Dermis microvascular lymphatic vessel endothelial cell (primary cell): Measurements from ENCODE around the gene NR4A1. TPM values are rescaled to one million over a fixed set of nuclear protein-coding genes. Genes with fewer than 3 reads are reported as not detected.

Source experiments
- DNase-seq, 2 donors: peaks; one replicate each; pipeline versions ENCODE4 v3.0.0 to v3.0.0-alpha.2; 2010; ENCODE audit warnings: low read depth in 2 of 2
- total RNA-seq: library from RNA; depleted of rRNA; stranded (reverse); fragments of >200 nt; gene quantifications from 2 replicates; pipeline ENCODE4 v1.2.1, GENCODE V29; 2014

The NR4A1 gene
- total RNA-seq = 0.77 and 1.1 TPM in 2 replicates

DNA sequence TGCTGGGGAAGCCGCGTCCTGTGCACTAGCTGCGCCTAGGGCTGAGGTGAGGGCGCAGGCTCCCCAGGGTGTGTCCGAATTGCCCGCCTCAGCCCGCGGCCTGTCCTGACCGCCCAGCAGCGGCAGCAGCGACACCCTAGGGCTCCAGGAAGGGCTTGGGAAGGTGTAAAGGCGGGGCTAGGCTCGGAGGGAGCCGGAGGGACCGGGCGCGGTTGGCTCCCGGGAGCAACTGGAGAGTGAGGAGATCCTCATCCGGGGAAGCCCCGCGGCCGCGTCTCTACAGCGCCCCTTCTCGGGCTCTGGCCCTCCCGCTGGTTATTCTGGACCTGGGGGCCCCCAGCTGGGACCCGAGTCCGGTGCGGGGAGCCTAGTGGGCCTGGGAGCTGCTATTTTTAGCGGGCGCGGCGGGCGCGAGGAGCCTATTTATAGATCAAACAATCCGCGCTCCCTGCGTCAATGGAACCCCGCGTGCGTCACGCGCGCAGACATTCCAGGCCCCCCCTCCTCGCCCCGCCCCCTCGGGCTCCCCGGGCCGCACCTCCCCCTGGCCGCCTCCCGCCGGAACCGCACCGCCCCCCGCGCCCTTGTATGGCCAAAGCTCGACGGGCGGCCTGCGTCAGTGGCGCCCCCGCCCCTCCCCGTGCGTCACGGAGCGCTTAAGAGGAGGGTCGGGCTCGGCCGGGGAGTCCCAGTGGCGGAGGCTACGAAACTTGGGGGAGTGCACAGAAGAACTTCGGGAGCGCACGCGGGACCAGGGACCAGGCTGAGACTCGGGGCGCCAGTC, at the start of gene NR4A1:
Gene NR4A1 (plus strand): TSS at position 685 of the 784 bp plus-strand sequence. CDS start 2,887 bp downstream, outside the sequence.
- peak; percentile 84 to 97 for DNase-seq

GRCh38 chr12:52003016-52003550, 48.2 kb upstream of the NR4A1 start:
- DNase-seq = no peak

GRCh38 chr12:52003591-52003990, 47.7 kb upstream of the NR4A1 start:
- no peak for DNase-seq

DNA sequence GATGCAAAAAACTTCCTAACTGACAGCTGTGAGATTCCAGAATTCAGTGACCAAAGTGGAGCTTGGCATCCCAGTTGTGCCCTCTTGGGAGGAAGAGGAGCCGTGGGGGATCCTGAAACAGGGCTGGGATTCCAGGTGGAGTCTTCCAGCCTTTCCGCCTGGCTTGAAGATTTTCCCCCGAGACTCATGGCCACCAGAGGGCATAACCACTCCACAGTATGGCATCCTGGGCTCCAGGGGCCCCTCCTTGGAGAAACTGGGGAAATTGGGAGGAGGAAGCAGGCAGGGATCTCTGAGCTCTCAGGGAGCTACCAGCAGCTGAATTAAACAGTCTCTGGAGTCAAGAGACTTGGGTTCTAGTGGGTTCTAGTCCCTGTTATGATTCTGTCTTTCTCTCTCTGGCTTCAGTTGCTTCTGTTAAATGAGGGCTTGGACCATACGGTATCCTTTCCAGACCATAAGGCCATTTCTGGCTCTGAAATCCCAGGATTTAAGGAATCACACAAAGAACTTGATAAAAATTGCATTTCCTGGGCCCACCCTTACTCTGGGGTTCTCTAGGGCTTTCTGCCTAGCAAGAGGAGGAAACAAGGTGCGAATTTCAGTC, 47.1 kb upstream of the NR4A1 start:
- peak in 1 of 2 donors; percentile 65 for DNase-seq

- no peak for DNase-seq
Measured at GRCh38 chr12:52005218-52005902, 45.9 kb upstream of the NR4A1 start.

- DNase-seq = no peak
Measured at GRCh38 chr12:52005903-52006703, 45.1 kb upstream of the NR4A1 start.

DNA sequence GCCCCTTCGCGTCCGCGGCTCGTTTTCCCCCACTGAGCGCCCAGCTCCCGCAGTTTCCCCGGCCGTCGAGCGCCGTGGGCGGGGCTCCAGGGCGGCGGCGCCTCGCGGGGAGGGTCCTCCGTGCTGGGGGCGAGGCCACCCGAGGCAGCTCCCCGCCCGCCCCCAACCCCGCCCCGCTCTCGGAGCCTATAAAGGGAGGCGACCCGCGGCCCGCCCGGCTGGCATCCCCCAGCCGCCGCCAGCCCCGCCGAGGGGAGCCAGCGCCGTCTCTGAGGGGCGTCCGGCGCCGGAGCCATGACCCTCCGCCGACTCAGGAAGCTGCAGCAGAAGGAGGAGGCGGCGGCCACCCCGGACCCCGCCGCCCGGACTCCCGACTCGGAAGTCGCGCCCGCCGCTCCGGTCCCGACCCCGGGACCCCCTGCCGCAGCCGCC, 44.5 kb upstream of the NR4A1 start, which contains the start of gene TAMALIN:
Gene TAMALIN (plus strand): TSS at position 221 of the 432 bp plus-strand sequence. CDS start 74 bp downstream, at position 295.
- DNase-seq = peak; percentile 39 to 83

GRCh38 chr12:52007158-52007921, 43.9 kb upstream of the NR4A1 start:
- DNase-seq = peak in 1 of 2 donors; percentile 61

- no peak for DNase-seq
Measured at GRCh38 chr12:52007982-52008510, 43.2 kb upstream of the NR4A1 start.

DNA sequence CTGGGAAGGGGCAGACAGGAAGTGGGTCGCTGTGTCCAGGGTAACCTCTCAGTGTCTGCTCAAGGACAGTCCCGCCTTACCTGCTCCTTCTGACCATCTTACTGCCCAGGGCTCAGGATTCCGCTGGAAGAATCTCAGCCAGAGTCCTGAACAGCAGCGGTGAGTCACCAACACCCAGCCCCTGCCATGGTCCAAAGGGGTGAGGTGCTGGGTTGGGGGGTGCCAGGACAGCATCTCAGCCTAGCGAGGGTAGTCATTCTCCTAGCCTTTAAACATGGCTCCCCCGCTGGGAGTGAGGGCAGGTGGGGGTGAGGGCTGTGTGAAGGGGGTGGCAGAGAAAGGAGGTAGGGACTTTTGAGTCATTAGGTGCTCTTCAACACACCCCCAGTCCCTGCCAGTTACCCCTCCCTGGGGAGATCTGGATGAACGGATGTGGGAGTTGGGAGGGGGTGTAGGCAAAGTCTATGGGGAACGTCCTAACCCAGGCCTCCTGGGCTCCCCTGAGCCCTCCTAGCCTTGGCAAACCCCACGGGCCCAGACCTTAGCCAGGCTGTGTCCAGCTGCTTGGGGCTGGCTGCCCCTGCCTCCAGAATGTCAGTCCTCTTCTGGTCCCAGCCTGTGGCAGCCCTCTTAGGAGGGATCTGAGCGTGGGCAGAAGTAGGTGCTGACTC, 42.0 kb upstream of the NR4A1 start:
- DNase-seq = peak in 1 of 2 donors; percentile 25

DNA sequence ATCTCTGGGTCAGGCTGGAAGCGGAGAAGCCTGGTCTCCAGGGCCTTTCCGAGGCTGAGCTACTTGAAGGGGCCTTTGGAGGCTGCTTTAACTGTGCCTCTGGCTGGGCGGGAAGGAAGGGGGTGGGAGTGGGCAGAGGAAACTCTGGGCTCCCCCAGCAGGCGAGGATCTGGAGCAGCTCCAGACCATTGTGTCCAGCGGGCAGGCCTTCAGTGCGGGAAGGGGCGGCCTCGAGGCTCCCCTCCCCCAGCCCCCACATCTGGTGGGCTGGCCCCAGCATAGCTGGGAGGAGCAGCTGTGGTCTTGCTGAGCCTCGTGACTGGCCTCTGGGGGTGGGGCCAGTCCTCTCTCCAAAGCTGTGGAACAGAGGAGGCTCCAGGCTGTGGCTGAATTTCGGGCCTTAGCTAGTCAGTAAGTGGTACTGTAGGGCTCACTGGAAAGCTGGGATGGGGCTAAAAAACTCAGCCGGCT, 41.1 kb upstream of the NR4A1 start:
- DNase-seq = peak; percentile 74 to 97

- DNase-seq = no peak
Measured at GRCh38 chr12:52010692-52011601, 40.3 kb upstream of the NR4A1 start.

GRCh38 chr12:52011602-52012214, 39.5 kb upstream of the NR4A1 start:
- no peak for DNase-seq

GRCh38 chr12:52013626-52014310, 37.5 kb upstream of the NR4A1 start:
- no peak for DNase-seq

DNA sequence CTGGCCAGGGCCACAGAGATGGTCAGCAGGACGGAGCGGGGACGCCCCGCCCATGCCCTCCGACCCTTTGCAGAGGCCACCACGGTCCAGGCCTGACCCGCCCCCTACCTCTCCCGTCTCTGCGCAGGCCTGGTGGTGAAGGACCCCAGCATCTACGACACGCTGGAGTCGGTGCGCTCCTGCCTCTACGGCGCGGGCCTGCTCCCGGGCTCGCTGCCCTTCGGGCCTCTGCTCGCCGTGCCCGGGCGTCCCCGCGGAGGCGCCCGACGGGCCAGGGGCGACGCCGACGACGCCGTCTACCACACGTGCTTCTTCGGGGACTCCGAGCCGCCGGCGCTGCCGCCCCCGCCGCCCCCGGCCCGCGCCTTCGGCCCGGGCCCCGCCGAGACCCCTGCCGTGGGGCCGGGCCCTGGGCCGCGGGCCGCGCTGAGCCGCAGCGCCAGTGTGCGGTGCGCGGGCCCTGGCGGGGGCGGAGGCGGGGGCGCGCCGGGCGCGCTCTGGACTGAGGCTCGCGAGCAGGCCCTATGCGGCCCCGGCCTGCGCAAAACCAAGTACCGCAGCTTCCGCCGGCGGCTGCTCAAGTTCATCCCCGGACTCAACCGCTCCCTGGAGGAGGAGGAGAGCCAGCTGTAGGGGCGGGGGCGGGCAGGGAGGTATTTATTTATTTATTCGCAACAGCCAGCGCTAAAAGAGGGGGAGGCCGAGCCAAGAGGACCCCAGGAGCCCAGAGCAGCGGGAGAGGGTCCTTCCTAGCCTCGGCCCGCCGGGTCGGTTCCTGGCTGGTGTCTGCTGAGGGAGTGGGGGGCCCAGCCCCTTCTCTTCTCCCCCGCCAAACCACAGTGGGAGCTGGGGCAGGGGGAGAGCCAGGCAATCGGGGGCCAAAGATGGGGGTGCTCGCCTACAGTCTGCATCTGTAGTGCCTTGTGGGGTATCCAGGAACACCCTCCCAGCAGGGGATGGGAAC, 36.4 kb upstream of the NR4A1 start:
- DNase-seq = no peak

DNA sequence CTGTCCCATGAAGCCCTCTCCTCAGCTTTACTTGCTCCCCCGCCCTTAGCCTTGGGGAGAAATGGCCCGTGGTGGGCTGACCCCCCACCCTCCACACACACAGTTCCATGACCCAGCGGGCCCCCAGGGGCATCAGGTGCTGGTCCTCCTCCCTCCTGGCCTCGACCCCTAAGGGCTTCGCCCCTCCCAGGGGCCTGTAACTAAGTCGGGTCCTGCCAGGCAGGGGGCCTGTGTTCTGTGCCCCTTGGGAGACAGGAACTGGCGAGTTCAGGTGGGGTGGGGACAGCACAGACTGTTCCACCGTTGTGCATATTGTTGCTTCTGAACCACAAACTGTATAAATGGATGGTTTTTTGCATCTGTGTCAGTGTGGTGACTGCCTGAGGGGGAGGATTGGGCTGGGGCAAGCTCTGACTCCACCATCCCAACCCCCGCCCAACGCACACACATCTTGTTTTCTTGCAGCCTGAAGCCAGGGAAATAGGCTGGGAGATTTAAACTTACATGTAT, 35.7 kb upstream of the NR4A1 start:
- DNase-seq = no peak
